GM21381 (cell line): ENCODE results near the gene CDPF1.
"Not testable (repeated sequence)": the region's sequence is repeated elsewhere in the genome, so short reads cannot be mapped to it uniquely, and the experiment has no call there.

Experiments
- ATAC-seq: cut with Tn5 transposase; IDR thresholded peaks from one replicate; pipeline ENCODE4 v1.9.1; 2021; ENCODE audit warnings: mild to moderate bottlenecking, moderate library complexity; ENCODE audit not compliant: unreplicated experiment

Gene CDPF1

DNA sequence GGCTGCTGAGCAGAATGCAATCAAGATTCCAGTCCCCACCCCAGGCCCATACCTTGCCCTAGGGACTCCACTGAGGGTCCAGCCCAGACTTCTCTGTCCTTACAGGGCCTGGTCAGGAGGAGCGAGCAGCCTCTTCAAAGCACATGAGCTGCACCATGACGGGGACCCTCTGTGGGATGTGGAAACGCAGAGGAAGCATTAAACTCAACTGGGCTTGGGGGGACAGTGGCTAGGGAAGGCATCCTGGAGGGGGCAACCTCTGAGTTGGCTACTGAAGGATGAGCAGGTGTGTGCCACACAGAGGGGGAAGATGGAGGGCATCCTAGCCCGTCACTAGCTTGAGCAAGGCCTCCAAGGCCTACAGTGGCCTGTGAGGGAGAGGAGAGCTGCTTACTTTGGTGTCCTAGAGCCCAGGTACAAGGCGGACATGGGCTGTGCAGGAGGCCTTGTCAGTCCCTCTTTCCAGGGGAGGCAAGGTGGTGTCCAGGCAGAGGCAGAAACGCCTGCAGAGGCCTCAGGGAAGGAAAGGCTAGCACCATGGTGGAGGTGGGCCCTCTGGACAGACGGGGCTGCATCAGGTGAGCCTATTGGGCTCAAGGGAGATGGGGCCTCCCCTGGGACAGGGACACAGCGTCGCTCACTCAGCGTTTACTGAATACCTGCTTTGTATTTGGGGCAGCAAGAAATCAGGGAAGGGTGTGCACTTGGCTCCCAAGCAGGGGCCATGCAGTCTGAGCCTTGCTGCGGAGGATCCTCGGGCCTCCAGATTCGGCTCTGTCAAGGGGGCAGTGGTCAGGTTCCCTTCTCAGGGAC lies 32.0 kb upstream of the CDPF1 start:
- ATAC-seq, result no peak

- ATAC-seq, result peak; percentile 67
These were observed 31.0 kb upstream of the CDPF1 start for GRCh38 chr22:46280999-46281623.

DNA sequence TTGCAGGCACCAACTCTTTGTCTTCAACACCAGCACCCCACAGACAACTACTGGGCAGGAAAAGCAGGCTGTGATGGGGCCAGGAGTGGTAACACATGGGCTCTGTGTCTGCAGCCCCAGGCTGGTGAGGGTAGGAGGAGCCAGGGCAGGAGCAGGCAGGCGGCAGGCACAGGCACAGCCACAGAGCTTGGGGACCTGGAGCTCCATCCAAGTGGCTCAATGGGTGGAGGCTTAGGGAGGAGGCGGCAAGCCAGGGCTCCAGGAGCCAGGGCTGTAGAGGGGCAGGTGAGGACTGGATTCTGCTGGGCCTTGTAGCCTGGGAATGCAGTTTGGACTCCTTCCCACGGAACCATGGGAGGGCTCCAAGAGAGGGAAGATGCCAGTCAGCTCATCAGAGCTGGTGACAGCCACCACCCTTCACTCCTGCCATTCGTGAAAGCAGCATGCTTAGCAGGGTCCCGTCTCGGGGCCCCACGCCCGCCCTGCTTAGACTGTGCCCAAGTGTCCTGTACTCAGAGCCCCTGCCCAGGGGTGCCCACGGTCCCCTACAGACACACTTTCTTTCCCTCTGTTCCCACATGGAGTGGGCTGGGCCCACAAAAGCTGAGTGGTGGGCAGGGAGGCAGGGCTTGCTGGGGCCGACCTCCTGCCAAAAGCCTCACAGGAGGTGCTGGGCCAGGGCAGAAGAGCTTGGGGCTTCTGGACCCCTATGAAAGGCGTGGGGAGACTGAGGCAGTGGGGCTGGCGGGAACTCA lies 30.1 kb upstream of the CDPF1 start:
- no peak for ATAC-seq

GRCh38 chr22:46278656-46279645 lies 28.9 kb upstream of the CDPF1 start:
- ATAC-seq, result no peak

GRCh38 chr22:46276563-46276962 lies 26.5 kb upstream of the CDPF1 start:
- ATAC-seq, result no peak

DNA sequence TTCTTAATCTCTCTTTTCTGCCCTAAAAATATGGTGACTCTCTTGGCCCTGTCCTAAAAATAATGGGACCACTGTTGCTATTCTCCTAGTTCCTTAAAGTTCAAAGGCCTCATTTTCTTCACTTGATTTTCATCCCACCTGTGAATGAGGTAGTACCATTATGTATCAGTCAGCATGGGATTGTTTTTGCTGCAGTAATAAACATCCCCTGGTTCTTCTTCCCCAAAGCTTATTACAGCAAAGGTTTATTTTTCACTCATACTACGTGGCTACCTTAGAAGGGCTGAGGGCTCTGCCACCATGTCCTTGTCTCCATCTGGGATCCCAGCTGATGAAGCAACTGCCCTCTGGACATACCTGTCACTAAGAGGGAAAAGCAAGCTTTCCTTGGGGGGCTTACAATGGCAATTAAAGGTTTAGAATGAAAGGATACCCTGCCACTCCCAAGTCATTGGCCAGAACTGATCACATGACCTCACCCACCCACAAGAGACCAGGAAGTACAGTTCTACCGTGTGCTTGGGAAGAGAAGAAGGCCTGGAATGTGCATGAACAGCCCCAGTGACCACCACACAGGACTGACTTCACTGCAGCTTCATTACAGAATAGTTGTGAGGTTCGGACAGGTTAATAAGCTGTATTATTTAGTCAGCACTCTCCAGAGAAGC lies 25.5 kb upstream of the CDPF1 start:
- no peak for ATAC-seq

DNA sequence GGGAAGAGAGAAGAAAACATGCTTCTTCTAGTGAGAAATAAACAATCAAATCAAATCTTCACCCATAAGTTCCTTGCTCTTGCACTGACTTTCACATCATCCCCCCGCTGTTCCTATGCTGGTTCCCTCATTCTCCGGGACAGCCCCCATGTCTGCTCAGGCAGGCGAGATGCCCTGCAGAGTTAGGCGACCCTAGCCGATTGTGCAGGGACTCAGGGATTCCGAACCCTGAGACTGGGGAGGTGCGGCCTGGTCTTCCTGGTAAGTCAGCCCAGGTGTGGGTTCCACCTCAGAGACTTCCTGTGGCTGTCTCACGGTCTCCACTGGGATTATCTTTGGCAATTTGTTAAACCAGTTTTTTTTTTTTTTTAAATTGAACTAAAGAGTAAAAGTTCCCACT lies 24.3 kb upstream of the CDPF1 start:
- no peak for ATAC-seq

- no peak for ATAC-seq
These were observed 23.5 kb upstream of the CDPF1 start for GRCh38 chr22:46273432-46274148.

GRCh38 chr22:46272762-46273431 lies 22.8 kb upstream of the CDPF1 start:
- ATAC-seq, result no peak

GRCh38 chr22:46272196-46272595 lies 22.1 kb upstream of the CDPF1 start:
- no peak for ATAC-seq

DNA sequence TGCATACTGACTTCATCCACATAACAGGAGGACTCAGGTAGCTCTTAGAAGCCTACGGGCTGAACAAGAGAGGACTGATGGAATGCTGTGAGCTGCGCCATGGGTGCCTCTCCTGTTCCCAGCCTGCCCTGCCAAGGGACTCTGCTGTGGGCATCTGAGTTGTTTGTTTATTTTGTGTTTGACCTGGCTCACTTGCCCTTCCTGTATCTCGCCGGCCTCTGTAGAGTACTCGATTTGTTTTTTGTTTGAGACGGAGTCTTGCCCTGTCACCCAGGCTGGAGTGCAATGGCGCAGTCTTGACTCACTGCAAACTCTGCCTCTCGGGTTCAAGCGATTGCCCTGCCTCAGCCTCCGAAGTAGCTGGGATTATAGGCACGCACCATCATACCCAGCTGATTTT lies 19.5 kb upstream of the CDPF1 start:
- ATAC-seq, result no peak

DNA sequence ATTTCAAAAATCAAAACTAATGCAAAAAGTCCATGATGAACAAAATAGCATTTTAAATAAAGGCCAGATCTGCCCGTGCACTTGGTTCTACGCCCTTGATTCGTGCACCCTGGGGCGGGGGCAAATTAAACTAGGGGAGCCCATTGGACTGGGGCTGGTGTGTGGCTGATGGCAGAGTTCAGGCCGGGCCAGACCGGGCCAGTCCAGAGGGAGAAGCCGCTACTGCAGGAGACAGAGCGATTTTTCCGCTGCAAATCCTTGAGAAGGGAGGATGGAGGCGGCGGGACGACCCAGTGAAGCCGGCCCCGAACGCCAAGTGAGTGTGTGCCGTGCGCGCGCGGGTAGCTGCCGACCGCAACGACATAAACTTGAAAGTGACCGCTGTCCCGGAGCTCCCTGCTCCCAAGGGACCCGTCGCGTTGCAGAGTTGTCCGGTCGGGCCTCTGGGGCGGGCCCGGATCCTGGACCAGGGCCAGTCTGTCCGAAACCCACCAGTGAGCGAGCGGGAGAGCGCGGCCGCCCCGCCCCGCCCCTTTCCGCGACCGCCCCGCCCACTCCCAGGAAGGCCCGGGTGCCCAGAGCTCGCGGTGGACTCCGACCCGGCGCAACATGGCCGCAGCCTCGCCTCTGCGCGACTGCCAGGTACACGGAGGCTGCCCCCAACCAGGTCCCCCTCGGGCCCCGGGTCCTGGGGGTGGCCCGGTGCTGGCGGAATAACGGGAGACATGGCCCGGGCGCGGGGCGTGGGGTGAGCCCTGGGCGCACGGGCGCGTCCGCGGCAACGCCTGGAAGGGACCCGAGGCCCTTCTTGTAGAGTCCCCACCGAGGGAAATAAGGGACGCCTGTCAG lies 17.6 kb upstream of the CDPF1 start, which contains the start of gene TTC38:
Gene TTC38 (plus strand): TSS at position 578 of the 849 bp plus-strand sequence. CDS start 32 bp downstream, at position 610.
- peak; percentile 84 for ATAC-seq

GRCh38 chr22:46265627-46266026 lies 15.5 kb upstream of the CDPF1 start:
- not testable (repeated sequence) for ATAC-seq

DNA sequence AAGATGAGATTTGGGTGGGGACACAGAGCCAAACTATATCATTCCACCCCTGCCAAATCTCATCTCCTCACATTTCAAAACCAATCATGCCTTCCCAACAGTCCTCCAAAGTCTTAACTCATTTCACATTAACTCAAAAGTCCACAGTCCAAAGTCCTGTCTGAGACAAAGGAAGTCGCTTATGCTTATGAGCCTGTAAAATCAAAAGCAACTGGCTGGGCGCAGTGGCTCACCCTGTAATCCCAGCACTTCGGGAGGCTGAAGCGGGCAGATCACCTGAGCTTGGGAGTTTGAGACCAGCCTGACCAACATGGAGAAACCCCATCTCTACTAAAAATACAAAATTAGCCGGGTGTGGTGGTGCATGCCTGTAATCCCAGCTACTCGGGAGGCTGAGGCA lies 14.4 kb upstream of the CDPF1 start:
- ATAC-seq, result not testable (repeated sequence)

DNA sequence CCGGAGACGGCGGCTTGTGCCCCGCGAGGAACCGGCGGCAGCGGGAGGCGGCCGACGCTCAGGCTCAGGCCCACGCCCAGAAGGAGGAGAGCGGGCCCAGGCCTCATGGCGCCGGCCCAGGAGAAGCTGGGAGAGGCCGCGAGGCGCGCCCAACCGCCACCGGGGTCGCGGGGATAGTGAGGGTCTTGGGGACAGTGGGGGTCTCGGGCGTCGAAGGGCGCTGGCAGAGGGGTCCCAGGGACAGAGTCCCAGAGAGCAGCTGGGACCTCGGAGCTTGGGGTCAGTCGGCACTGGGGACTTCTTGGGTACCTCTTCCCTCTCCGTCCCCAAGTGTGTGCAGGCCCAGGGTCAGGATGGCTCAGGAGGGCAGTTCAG lies 13.1 kb upstream of the CDPF1 start, which contains the start of gene PKDREJ:
Gene PKDREJ (minus strand): TSS at position 128 of the 375 bp plus-strand sequence. CDS start 21 bp downstream, at position 107.
- ATAC-seq, result no peak

DNA sequence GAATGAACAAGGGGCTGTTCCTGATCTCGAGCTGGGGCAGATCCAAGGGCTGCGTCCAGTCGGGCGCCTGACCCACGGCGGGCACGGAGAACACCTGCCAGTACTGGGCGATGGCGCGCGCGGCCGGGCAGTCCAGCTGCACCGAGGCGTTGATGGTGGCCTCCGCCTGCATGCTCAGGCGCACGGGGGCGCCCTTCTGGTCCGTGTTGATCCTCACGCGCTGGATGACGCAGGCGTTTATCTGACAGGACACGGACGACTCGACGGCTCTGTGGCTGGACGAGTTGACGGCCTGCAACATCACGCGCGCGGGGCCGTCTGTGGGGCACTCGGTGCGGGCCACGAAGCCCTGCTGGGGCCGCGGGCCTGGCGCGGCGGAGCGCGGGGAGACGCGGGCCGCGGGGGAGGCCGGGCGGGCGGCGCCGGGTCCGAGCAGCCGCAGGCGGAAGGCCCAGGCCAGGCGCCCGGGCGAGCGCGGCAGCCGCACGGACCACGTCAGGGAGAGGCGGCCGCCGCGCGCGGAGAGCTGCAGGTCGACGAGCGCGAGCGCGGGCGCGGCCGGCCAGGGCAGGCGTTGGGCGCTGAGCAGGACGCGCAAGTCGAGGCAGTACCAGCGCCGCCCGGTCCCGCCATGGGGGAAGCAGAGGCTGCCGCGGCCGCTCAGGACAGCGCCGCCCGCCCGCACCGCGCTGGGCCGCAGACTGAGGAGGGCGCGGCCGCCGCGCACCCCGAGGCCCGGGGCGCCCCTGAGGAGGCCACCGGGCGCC lies 12.5 kb upstream of the CDPF1 start:
- no peak for ATAC-seq

- ATAC-seq, result no peak
These were observed 9.9 kb upstream of the CDPF1 start for GRCh38 chr22:46260038-46260437.
